NCI-H82 treated with DMSO at 0.1 percent for 48 hours (cell line): ENCODE measurements around the gene GJA4.

ENCODE experiments used
- DNase-seq: peaks from one replicate; lab custom pipeline; 2025; ENCODE audit not compliant: unreplicated experiment; lab: John Stamatoyannopoulos, UW

Gene GJA4

DNA sequence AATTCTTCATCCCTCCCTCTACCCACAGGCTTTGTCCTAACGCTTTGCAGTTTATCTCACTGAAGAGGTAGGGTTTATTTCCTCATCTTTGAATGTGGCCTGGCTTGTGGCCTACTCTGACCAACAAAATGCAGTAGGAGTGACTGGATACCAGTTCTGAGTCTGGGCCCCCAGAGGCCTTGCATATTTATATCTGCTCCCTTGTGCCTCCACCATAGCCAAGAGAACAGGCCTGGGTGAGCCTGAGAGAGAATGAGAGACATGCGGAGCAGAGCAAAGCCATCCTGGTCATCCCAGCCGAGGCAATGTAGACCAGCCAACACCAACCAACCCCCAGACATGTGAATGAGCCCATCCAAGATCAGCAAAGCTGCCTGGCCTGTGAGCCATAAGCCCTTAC lies 36.5 kb downstream of the GJA4 start:
- DNase-seq, result no peak

DNA sequence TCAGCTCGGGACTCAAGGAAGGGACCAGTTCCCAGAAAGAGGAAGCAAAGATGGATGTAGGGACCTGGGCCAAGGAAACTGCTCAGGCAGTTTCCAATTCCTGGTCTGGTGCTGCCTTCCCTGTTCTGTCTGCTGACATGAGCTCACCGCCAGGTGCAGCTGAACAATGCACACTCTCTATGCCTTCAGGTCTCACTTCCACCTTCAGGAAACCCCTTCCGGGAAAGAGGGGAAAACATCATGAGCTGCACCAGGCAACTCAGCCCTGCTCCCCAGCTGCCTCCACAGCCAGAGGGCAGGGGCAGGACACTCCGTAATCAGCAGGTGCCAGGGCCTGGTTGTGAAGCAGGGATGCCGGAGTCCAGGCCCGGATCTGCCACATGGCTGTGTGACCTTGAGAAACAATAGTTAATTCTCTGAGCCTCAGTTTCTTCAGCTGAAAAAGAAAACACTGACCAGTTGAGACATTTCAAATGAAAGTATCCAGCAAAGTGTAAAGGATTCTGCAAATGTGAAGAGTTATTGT lies 39.0 kb downstream of the GJA4 start:
- no peak for DNase-seq

DNA sequence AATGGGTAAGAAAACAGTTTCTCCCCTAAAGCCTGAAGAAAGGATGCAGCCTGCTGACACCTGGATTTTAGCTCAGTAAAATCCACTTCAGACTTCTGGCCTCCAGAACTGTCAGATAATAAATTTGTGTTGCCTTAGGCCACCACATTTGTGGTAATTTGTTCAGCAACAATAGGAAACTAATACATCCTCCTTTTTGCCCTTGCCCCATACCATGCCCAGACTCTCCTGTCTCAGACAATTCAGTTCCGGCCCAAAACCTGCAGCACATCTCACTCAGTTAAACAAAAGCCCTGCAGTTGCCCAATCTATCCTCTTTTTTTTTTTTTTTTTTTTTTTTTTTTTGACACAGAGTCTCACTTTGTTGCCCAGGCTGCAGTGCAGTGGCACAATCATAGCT lies 40.9 kb downstream of the GJA4 start:
- no peak for DNase-seq

DNA sequence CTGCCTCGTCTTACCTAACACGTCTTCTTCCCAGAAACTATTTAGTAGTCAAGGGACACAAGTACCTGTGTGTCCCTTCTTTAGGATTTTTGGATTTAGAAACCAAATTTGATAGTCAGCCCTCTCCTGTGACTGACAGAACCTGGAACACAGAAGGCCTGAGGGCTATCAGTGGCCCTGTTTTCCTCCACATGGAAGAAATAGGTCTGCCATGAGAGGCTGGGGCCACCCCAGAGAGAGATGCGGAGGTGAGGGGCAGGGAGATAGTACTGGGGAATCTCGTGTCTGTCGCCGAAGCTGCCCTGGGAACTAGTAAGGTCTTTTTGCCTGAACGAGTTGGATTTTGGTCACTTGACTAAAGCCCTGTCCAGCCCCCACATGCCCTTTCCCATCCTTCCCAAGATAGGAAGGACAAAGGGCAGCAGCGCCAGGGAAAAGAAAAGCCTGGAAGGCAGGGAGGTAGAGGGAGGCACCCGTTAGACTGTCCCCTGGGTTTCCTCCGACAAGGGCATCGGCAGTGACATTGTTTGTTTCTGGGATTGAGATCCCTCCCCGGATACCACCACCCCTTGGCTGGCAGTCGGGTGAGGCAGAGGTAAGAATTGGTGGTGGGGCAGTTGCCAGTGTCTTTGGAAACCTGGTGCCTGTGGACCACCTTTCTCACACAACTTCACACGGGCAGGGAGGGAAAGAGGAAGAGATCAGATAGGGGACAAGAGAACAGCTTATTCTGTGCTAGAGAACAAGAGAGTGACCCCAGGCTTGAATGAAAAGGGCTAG lies 46.9 kb downstream of the GJA4 start:
- DNase-seq, result no peak

DNA sequence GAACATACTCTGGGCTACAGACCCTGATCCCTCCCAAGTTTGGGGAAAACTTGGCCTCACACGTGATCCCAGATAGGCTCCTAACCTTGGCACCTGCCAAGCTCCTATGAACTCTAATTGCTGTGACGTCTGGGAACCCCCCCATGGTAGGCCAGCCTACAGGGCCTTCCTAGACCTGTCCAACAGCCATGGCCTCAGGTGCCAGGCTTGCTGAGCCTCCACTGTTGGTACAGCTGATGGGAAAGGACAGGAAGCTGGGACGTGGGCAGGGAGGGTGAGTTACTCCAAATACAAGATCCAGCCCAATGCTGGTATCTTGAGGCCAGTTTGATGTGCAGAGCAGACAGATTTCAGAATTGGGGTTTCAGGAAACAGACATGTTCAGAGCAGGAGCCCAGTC lies 47.6 kb downstream of the GJA4 start:
- no peak for DNase-seq

DNA sequence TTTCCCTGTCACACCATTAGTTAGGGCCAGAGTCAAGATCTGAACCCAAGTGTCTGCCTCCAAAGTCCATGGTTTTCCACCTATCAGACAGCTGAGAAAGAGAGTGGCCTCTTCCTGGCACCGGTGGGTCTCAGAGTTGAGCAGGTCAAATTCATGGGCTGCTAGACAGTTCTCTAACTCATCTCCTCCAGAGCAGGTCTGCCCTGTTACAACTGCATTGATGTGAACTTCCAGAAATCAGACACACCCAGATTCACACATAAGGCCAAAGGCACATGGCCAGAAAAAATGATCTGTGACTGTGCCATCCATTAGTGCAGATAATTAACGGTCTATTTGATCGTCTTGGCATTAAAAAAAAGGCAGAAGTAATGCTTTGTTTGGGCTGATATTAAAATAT lies 49.3 kb downstream of the GJA4 start:
- DNase-seq, result no peak

DNA sequence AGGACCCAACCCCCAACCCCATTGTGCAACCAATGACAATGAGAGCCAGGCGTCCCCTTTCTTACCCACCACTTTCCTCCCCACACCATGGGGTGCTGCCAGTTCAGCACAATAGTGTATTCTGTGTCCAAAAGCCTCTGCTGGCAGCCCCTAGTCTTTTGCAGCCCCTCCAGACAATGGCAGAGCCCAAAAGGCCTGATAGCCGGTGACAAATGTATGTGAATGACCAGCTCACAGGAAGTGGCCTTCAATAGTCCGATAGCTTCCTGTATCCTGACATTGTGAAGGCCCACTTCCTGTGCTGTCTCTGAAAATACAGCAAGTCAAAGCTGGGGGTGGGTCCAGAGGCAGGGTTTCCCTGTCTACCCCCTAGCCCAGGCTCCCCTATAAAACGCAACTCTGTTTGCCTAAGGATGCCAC lies 50.2 kb downstream of the GJA4 start:
- DNase-seq, result no peak

DNA sequence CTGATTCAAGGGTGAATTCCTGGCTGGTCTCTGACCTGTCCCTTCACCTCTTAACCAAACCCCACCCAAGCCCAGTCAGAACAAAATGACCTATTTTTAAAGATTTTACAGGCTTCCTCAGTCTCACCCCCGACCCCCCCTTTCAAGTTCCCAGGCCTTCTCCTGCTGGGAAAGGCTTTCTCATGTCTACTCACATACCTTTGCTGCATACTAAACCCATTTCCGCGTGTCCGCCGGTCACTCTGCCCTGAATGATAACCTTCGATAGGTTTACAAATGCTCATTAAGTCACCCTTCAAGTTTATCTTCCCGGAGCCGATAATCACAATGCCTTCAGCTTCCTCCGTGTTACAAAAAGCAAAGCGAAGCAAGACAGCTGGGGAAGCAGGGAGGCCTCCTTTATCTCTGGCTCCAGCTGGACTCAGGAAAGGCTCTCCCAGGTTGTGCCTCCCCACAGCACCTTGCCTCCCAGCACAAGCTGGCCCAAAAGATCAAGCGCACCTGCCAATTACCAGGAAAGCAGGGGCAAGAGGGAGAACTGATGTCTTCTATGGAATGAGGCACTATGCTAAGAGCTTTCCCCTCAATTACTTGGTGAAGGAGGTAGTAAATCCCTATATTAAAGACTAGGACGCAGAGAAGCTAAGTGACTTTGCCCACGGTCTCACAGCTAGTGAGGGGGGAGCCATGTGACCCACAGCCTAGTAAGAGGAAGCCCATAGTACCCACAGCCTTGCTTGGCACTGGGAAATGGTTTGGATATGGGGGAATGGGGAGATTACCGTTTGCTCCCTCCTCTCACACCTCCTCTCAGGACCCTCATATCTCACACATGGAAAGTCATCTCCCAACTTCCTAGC lies 50.8 kb downstream of the GJA4 start:
- DNase-seq, result no peak

DNA sequence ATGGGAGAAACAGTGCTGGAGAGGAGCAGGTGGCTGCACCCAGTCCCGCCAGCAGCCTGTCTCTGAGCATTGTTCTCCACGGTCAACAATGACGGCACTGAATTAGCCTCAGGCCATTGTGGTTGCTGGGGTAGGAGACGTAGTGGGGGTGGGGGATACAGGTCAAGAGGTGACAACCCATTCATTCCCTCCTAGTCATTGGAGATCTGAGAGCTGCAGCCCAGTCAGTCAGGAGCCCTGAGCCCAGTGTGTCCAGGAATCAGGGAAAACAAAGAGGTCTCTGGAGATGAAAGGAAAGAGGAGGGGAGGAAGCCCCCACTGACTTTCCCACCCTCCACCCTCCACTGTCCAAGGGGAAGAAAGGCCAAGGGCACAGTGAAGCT lies 51.4 kb downstream of the GJA4 start:
- no peak for DNase-seq
